GM10248 (cell line): Measurements from ENCODE around the gene TENT5A.
"Not testable (repeated sequence)": the region's sequence is repeated elsewhere in the genome, so short reads cannot be mapped to it uniquely, and the experiment has no call there.

ENCODE experiments used
- CTCF ChIA-PET: fragments of 300-600 bp; sonication (Branson Sonifier 250); formaldehyde crosslinking; extraction: SDS; loops from one replicate; lab custom pipeline; 2021; ENCODE audit warnings: antibody characterized with exemption; lab: Yijun Ruan, JAX
- POLR2A ChIA-PET: fragments of 350-650 bp; sonication (Branson Sonifier 250); formaldehyde crosslinking; extraction: SDS; loops from one replicate; lab custom pipeline; 2020; ENCODE audit warnings: antibody characterized with exemption; lab: Yijun Ruan, JAX
- DNase-seq: peaks from one replicate; pipeline ENCODE4 v3.0.0; 2012; ENCODE audit errors: extremely low spot score
- CTCF ChIP-seq: IDR thresholded peaks from 2 replicates; pipeline ENCODE4 v1.5.1; 2012; ENCODE audit warnings: mild to moderate bottlenecking, low read depth; ENCODE audit errors: extremely low read depth, missing control alignments, control extremely low read depth

TENT5A gene

GRCh38 chr6:81787313-81788068 lies 35.0 kb upstream of the TENT5A start:
- POLR2A ChIA-PET: no interaction called here

GRCh38 chr6:81786150-81786549 lies 33.7 kb upstream of the TENT5A start:
- POLR2A ChIA-PET: no interaction called here
- DNase-seq: no peak

More at GRCh38 chr6:81787313-81788068, 35.0 kb upstream of the TENT5A start:
- CTCF ChIA-PET: no interaction called here
- no peak for DNase-seq
- TF ChIP-seq CTCF: no peak

GRCh38 chr6:81785377-81785776 lies 32.9 kb upstream of the TENT5A start:
- ChIA-PET CTCF (interaction anchor here (1.3 kb wide), 1 partner anchor 32 kb away, joined by 3 read pairs; no protein-coding TSS in a partner anchor), POLR2A (no interaction called here)
- DNase-seq: no peak
- TF ChIP-seq CTCF: no peak

More at GRCh38 chr6:81786150-81786549, 33.7 kb upstream of the TENT5A start:
- CTCF ChIA-PET: no interaction called here
- no peak for TF ChIP-seq CTCF

- CTCF ChIA-PET: no interaction called here
- TF ChIP-seq CTCF: no peak
- POLR2A ChIA-PET: no interaction called here
- DNase-seq: no peak
Observed at GRCh38 chr6:81783893-81784292, 31.4 kb upstream of the TENT5A start.

- POLR2A ChIA-PET: no interaction called here
- no peak for DNase-seq
- no peak for TF ChIP-seq CTCF
- CTCF ChIA-PET: no interaction called here
Observed at GRCh38 chr6:81781624-81782023, 29.1 kb upstream of the TENT5A start.

GRCh38 chr6:81777586-81778268 lies 25.2 kb upstream of the TENT5A start:
- DNase-seq: no peak
- TF ChIP-seq CTCF: no peak
- POLR2A ChIA-PET: no interaction called here
- CTCF ChIA-PET: no interaction called here

GRCh38 chr6:81776219-81776618 lies 23.7 kb upstream of the TENT5A start:
- POLR2A ChIA-PET, DNase-seq: not testable (repeated sequence)
- CTCF ChIA-PET: interaction anchor here (0.8 to 1.3 kb wide), 2 partner anchors 13 to 23 kb away, joined by 3 read pairs; no protein-coding TSS in a partner anchor
